ENCODE results near the gene CCND1.

CCND1 gene

GRCh38 chr11:69640995-69641581 lies at the start of gene CCND1:
Gene CCND1, plus strand, starts transcription at chr11:69641156. Its CDS starts 158 bp downstream, at chr11:69641314.
- Histone ChIP-seq H3K27me3 (ENCODE audit: control insufficient read depth in 2 of 2, insufficient read depth in 2 of 2, low read length in 2 of 2) (peaks cover 3 to 8% of the 10 kb centered on the region in 2 donors), H3K27ac (ENCODE audit: low read depth in 2 of 2, low read length in 2 of 2) (peak within 1 kb of the TSS; percentile 77 to 85), H3K9ac (ENCODE audit: low read depth in 1 of 2, low read length in 2 of 2) (peak within 1 kb of the TSS; percentile 74 to 87), H3K4me3 (ENCODE audit: low read length in 2 of 2) (peak within 1 kb of the TSS; percentile 76 to 96), H3K4me1 (ENCODE audit: control insufficient read depth in 2 of 2, insufficient read depth in 2 of 2, low read length in 2 of 2) (peaks cover 50 to 54% of the 10 kb centered on the region in 2 donors), H3K9me3 (ENCODE audit: control insufficient read depth in 2 of 2, low read length in 2 of 2) (no peaks in the 10 kb centered on the region), H3K36me3 (ENCODE audit: control insufficient read depth in 2 of 2, insufficient read depth in 2 of 2, low read length in 2 of 2) (peaks cover 3 to 4% of the 10 kb centered on the region in 2 donors)

GRCh38 chr11:69592986-69593650 lies 47.8 kb upstream of the CCND1 start:
- Histone ChIP-seq H3K36me3 (ENCODE audit: control insufficient read depth in 2 of 2, insufficient read depth in 2 of 2, low read length in 2 of 2) (no peaks in the 10 kb centered on the region), H3K4me1 (ENCODE audit: control insufficient read depth in 2 of 2, insufficient read depth in 2 of 2, low read length in 2 of 2) (no peaks in the 10 kb centered on the region), H3K9ac (ENCODE audit: low read depth in 1 of 2, low read length in 2 of 2) (no peak overlapping the region), H3K9me3 (ENCODE audit: control insufficient read depth in 2 of 2, low read length in 2 of 2) (no peaks in the 10 kb centered on the region), H3K27ac (ENCODE audit: low read depth in 2 of 2, low read length in 2 of 2) (no peak overlapping the region), H3K27me3 (ENCODE audit: control insufficient read depth in 2 of 2, insufficient read depth in 2 of 2, low read length in 2 of 2) (peaks cover 0 to 3% of the 10 kb centered on the region in 2 donors), H3K4me3 (ENCODE audit: low read length in 2 of 2) (no peak overlapping the region)

GRCh38 chr11:69593851-69594250 lies 47.1 kb upstream of the CCND1 start:
- H3K4me1 ChIP-seq (ENCODE audit: control insufficient read depth in 2 of 2, insufficient read depth in 2 of 2, low read length in 2 of 2): no peaks in the 10 kb centered on the region
- H3K4me3 ChIP-seq (ENCODE audit: low read length in 2 of 2): no peak overlapping the region
- H3K9ac ChIP-seq (ENCODE audit: low read depth in 1 of 2, low read length in 2 of 2): no peak overlapping the region
- peaks cover 0 to 3% of the 10 kb centered on the region in 2 donors for H3K27me3 ChIP-seq (ENCODE audit: control insufficient read depth in 2 of 2, insufficient read depth in 2 of 2, low read length in 2 of 2)
- H3K36me3 ChIP-seq (ENCODE audit: control insufficient read depth in 2 of 2, insufficient read depth in 2 of 2, low read length in 2 of 2): no peaks in the 10 kb centered on the region
- H3K9me3 ChIP-seq (ENCODE audit: control insufficient read depth in 2 of 2, low read length in 2 of 2): no peaks in the 10 kb centered on the region
- no peak overlapping the region for H3K27ac ChIP-seq (ENCODE audit: low read depth in 2 of 2, low read length in 2 of 2)

- H3K4me3 ChIP-seq (ENCODE audit: low read length in 2 of 2): no peak overlapping the region
- no peak overlapping the region for H3K9ac ChIP-seq (ENCODE audit: low read depth in 1 of 2, low read length in 2 of 2)
Measured at GRCh38 chr11:69594481-69594880, 46.5 kb upstream of the CCND1 start.

GRCh38 chr11:69595805-69596665 lies 44.9 kb upstream of the CCND1 start:
- Histone ChIP-seq H3K9me3 (ENCODE audit: control insufficient read depth in 2 of 2, low read length in 2 of 2) (no peaks in the 10 kb centered on the region), H3K4me1 (ENCODE audit: control insufficient read depth in 2 of 2, insufficient read depth in 2 of 2, low read length in 2 of 2) (no peaks in the 10 kb centered on the region), H3K36me3 (ENCODE audit: control insufficient read depth in 2 of 2, insufficient read depth in 2 of 2, low read length in 2 of 2) (no peaks in the 10 kb centered on the region), H3K9ac (ENCODE audit: low read depth in 1 of 2, low read length in 2 of 2) (no peak overlapping the region), H3K4me3 (ENCODE audit: low read length in 2 of 2) (no peak overlapping the region), H3K27ac (ENCODE audit: low read depth in 2 of 2, low read length in 2 of 2) (no peak overlapping the region), H3K27me3 (ENCODE audit: control insufficient read depth in 2 of 2, insufficient read depth in 2 of 2, low read length in 2 of 2) (peaks cover 0 to 5% of the 10 kb centered on the region in 2 donors)

More at GRCh38 chr11:69594481-69594880, 46.5 kb upstream of the CCND1 start:
- H3K36me3 ChIP-seq (ENCODE audit: control insufficient read depth in 2 of 2, insufficient read depth in 2 of 2, low read length in 2 of 2): no peaks in the 10 kb centered on the region
- no peaks in the 10 kb centered on the region for H3K9me3 ChIP-seq (ENCODE audit: control insufficient read depth in 2 of 2, low read length in 2 of 2)
- no peak overlapping the region for H3K27ac ChIP-seq (ENCODE audit: low read depth in 2 of 2, low read length in 2 of 2)
- H3K4me1 ChIP-seq (ENCODE audit: control insufficient read depth in 2 of 2, insufficient read depth in 2 of 2, low read length in 2 of 2): no peaks in the 10 kb centered on the region
- H3K27me3 ChIP-seq (ENCODE audit: control insufficient read depth in 2 of 2, insufficient read depth in 2 of 2, low read length in 2 of 2): peaks cover 0 to 3% of the 10 kb centered on the region in 2 donors

GRCh38 chr11:69598147-69598546 lies 42.8 kb upstream of the CCND1 start:
- H3K9me3 ChIP-seq (ENCODE audit: control insufficient read depth in 2 of 2, low read length in 2 of 2): no peaks in the 10 kb centered on the region
- H3K4me1 ChIP-seq (ENCODE audit: control insufficient read depth in 2 of 2, insufficient read depth in 2 of 2, low read length in 2 of 2): no peaks in the 10 kb centered on the region
- no peaks in the 10 kb centered on the region for H3K36me3 ChIP-seq (ENCODE audit: control insufficient read depth in 2 of 2, insufficient read depth in 2 of 2, low read length in 2 of 2)
- H3K27ac ChIP-seq (ENCODE audit: low read depth in 2 of 2, low read length in 2 of 2): no peak overlapping the region
- peaks cover 0 to 5% of the 10 kb centered on the region in 2 donors for H3K27me3 ChIP-seq (ENCODE audit: control insufficient read depth in 2 of 2, insufficient read depth in 2 of 2, low read length in 2 of 2)
- no peak overlapping the region for H3K9ac ChIP-seq (ENCODE audit: low read depth in 1 of 2, low read length in 2 of 2)
- no peak overlapping the region for H3K4me3 ChIP-seq (ENCODE audit: low read length in 2 of 2)

- no peaks in the 10 kb centered on the region for H3K36me3 ChIP-seq (ENCODE audit: control insufficient read depth in 2 of 2, insufficient read depth in 2 of 2, low read length in 2 of 2)
- no peaks in the 10 kb centered on the region for H3K9me3 ChIP-seq (ENCODE audit: control insufficient read depth in 2 of 2, low read length in 2 of 2)
- no peak overlapping the region for H3K4me3 ChIP-seq (ENCODE audit: low read length in 2 of 2)
- H3K27ac ChIP-seq (ENCODE audit: low read depth in 2 of 2, low read length in 2 of 2): no peak overlapping the region
- no peaks in the 10 kb centered on the region for H3K4me1 ChIP-seq (ENCODE audit: control insufficient read depth in 2 of 2, insufficient read depth in 2 of 2, low read length in 2 of 2)
- H3K27me3 ChIP-seq (ENCODE audit: control insufficient read depth in 2 of 2, insufficient read depth in 2 of 2, low read length in 2 of 2): peaks cover 0 to 5% of the 10 kb centered on the region in 2 donors
- H3K9ac ChIP-seq (ENCODE audit: low read depth in 1 of 2, low read length in 2 of 2): no peak overlapping the region
Measured at GRCh38 chr11:69599502-69599901, 41.5 kb upstream of the CCND1 start.

GRCh38 chr11:69600001-69600400 lies 41.0 kb upstream of the CCND1 start:
- peaks cover 0 to 5% of the 10 kb centered on the region in 2 donors for H3K27me3 ChIP-seq (ENCODE audit: control insufficient read depth in 2 of 2, insufficient read depth in 2 of 2, low read length in 2 of 2)
- no peaks in the 10 kb centered on the region for H3K9me3 ChIP-seq (ENCODE audit: control insufficient read depth in 2 of 2, low read length in 2 of 2)
- H3K4me1 ChIP-seq (ENCODE audit: control insufficient read depth in 2 of 2, insufficient read depth in 2 of 2, low read length in 2 of 2): no peaks in the 10 kb centered on the region
- no peak overlapping the region for H3K4me3 ChIP-seq (ENCODE audit: low read length in 2 of 2)
- H3K27ac ChIP-seq (ENCODE audit: low read depth in 2 of 2, low read length in 2 of 2): no peak overlapping the region
- H3K36me3 ChIP-seq (ENCODE audit: control insufficient read depth in 2 of 2, insufficient read depth in 2 of 2, low read length in 2 of 2): no peaks in the 10 kb centered on the region
- no peak overlapping the region for H3K9ac ChIP-seq (ENCODE audit: low read depth in 1 of 2, low read length in 2 of 2)

- no peak overlapping the region for H3K27ac ChIP-seq (ENCODE audit: low read depth in 2 of 2, low read length in 2 of 2)
- H3K4me1 ChIP-seq (ENCODE audit: control insufficient read depth in 2 of 2, insufficient read depth in 2 of 2, low read length in 2 of 2): no peaks in the 10 kb centered on the region
- no peak overlapping the region for H3K4me3 ChIP-seq (ENCODE audit: low read length in 2 of 2)
- H3K36me3 ChIP-seq (ENCODE audit: control insufficient read depth in 2 of 2, insufficient read depth in 2 of 2, low read length in 2 of 2): no peaks in the 10 kb centered on the region
- peaks cover 0 to 5% of the 10 kb centered on the region in 2 donors for H3K27me3 ChIP-seq (ENCODE audit: control insufficient read depth in 2 of 2, insufficient read depth in 2 of 2, low read length in 2 of 2)
- H3K9me3 ChIP-seq (ENCODE audit: control insufficient read depth in 2 of 2, low read length in 2 of 2): no peaks in the 10 kb centered on the region
- H3K9ac ChIP-seq (ENCODE audit: low read depth in 1 of 2, low read length in 2 of 2): no peak overlapping the region
Measured at GRCh38 chr11:69601011-69601975, 39.7 kb upstream of the CCND1 start.
